ENCODE results near the gene OSBPL3.

OSBPL3 gene

DNA sequence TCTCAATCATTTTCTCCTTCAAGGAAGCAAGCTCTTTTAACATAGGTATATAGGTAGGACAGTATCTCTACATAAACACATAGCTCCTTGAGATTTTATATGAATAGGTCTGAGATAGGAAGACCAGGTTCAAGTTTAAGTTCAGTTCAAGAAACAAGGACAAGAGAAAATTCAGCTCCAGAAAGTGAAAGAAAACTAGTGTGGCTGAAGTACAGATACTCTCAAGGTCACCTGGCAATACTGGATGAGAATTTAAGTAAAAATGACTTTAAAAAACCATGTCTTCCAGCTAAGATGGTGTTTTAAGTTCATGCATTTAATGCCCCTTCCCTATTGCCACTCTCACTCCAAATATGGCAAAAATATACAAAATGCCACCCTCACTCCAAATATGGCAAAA lies 91.3 kb downstream of the OSBPL3 start:
- Histone ChIP-seq H3K9ac (ENCODE audit: low read length) (no peak overlapping the region), H3F3A (ENCODE audit: insufficient read depth) (0 out of 2 replicates have a peak, but pooled peaks cover under 1% of the 10 kb centered on the region), H4K20me1 (ENCODE audit: low read depth, low read length) (no peaks in the 10 kb centered on the region), H3K4me2 (ENCODE audit: low read depth, low read length, poor library complexity, severe bottlenecking) (no peak overlapping the region), H3K27me3 (ENCODE audit: low read length) (no peaks in the 10 kb centered on the region), H3K9me3 (ENCODE audit: insufficient read depth, low read length) (no peaks in the 10 kb centered on the region), H3K9me2 (replicated peaks; ENCODE audit: insufficient read depth, low read length) (no peaks in the 10 kb centered on the region), H3K79me2 (ENCODE audit: insufficient read depth, low read length) (peaks cover 41% of the 10 kb centered on the region), H3K4me3 (ENCODE audit: insufficient read depth, low read length, poor library complexity, severe bottlenecking) (no peak overlapping the region), H3K36me3 (ENCODE audit: low read length) (peaks cover 23% of the 10 kb centered on the region; the same call in 1 of the 2 replicates), H3K27ac (ENCODE audit: low read depth, low read length) (no peak overlapping the region), H2AFZ (ENCODE audit: low read depth, low read length, severe bottlenecking) (no peak overlapping the region)
- no peak for TF ChIP-seq EZH2phosphoT487 (conservative IDR thresholded peaks at IDR 0.05; ENCODE audit: low read length)
- TF ChIP-seq, protein P1, sequence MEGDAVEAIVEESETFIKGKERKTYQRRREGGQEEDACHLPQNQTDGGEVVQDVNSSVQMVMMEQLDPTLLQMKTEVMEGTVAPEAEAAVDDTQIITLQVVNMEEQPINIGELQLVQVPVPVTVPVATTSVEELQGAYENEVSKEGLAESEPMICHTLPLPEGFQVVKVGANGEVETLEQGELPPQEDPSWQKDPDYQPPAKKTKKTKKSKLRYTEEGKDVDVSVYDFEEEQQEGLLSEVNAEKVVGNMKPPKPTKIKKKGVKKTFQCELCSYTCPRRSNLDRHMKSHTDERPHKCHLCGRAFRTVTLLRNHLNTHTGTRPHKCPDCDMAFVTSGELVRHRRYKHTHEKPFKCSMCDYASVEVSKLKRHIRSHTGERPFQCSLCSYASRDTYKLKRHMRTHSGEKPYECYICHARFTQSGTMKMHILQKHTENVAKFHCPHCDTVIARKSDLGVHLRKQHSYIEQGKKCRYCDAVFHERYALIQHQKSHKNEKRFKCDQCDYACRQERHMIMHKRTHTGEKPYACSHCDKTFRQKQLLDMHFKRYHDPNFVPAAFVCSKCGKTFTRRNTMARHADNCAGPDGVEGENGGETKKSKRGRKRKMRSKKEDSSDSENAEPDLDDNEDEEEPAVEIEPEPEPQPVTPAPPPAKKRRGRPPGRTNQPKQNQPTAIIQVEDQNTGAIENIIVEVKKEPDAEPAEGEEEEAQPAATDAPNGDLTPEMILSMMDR (IDR thresholded peaks at IDR 0.05; ENCODE audit: insufficient read depth, low read length, poor library complexity, severe bottlenecking) = no peak

DNA sequence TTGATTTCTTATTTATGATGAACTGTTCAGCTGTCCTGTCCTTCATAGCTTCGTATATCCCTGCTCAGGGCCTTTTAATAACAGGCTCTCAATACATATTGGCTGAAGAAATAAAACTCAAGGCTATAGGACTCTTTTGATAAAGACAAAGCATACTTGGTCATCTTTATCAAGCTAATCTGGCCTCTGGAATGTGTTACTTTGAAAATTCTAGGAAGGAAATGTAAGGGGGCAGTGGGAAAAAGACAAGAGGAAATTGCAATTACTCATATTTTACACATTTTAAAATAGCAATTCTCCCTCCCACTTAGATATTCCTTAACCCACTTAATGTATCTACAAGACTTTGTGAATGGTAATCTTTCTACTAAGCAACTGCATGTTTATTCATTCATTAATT lies 94.3 kb downstream of the OSBPL3 start:
- H3F3A ChIP-seq (ENCODE audit: insufficient read depth) = peaks cover 25% of the 10 kb centered on the region
- no peak overlapping the region for H3K9ac ChIP-seq (ENCODE audit: low read length)
- no peaks in the 10 kb centered on the region for H4K20me1 ChIP-seq (ENCODE audit: low read depth, low read length)
- H2AFZ ChIP-seq (ENCODE audit: low read depth, low read length, severe bottlenecking) = no peak overlapping the region
- no peaks in the 10 kb centered on the region for H3K9me3 ChIP-seq (ENCODE audit: insufficient read depth, low read length)
- H3K27me3 ChIP-seq (ENCODE audit: low read length) = no peaks in the 10 kb centered on the region
- peaks cover 16% of the 10 kb centered on the region; the same call in 1 of the 2 replicates for H3K79me2 ChIP-seq (ENCODE audit: insufficient read depth, low read length)
- H3K27ac ChIP-seq (ENCODE audit: low read depth, low read length) = no peak overlapping the region
- peaks cover 10% of the 10 kb centered on the region; the same call in 1 of the 2 replicates for H3K36me3 ChIP-seq (ENCODE audit: low read length)
- no peak overlapping the region for H3K4me2 ChIP-seq (ENCODE audit: low read depth, low read length, poor library complexity, severe bottlenecking)
- H3K4me3 ChIP-seq (ENCODE audit: insufficient read depth, low read length, poor library complexity, severe bottlenecking) = no peak overlapping the region
- TF ChIP-seq EZH2phosphoT487 (conservative IDR thresholded peaks at IDR 0.05; ENCODE audit: low read length) = no peak
- TF ChIP-seq, protein P1 (IDR thresholded peaks at IDR 0.05; ENCODE audit: insufficient read depth, low read length, poor library complexity, severe bottlenecking) = no peak
- H3K9me2 ChIP-seq (replicated peaks; ENCODE audit: insufficient read depth, low read length) = no peaks in the 10 kb centered on the region

DNA sequence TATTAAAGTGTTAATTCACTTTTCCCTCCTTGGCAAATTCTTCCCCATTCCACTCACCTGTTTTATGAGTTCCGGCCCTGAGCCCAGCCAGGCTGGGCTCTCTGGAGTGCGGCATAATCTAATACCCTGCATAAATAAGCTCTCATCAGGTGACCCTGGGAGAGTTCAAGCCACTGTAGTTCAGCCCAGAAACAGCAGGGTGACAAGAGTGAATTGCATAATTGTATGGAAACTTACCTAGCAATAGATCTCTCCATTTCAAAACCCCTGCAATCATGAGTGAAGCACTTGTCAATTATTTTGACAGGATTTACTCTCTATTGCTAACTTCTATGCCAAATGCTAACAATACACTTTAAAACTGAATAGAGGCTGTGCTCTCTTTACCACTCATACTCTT lies 94.7 kb downstream of the OSBPL3 start:
- Histone ChIP-seq H2AFZ (ENCODE audit: low read depth, low read length, severe bottlenecking) (no peak overlapping the region), H3K27ac (ENCODE audit: low read depth, low read length) (no peak overlapping the region), H3K4me3 (ENCODE audit: insufficient read depth, low read length, poor library complexity, severe bottlenecking) (no peak overlapping the region), H3F3A (ENCODE audit: insufficient read depth) (peaks cover 25% of the 10 kb centered on the region), H3K9me3 (ENCODE audit: insufficient read depth, low read length) (no peaks in the 10 kb centered on the region), H4K20me1 (ENCODE audit: low read depth, low read length) (no peaks in the 10 kb centered on the region), H3K4me2 (ENCODE audit: low read depth, low read length, poor library complexity, severe bottlenecking) (no peak overlapping the region), H3K27me3 (ENCODE audit: low read length) (no peaks in the 10 kb centered on the region), H3K9ac (ENCODE audit: low read length) (no peak overlapping the region), H3K9me2 (replicated peaks; ENCODE audit: insufficient read depth, low read length) (no peaks in the 10 kb centered on the region), H3K79me2 (ENCODE audit: insufficient read depth, low read length) (peaks cover 18% of the 10 kb centered on the region), H3K36me3 (ENCODE audit: low read length) (peaks cover 10% of the 10 kb centered on the region; the same call in 1 of the 2 replicates)
- TF ChIP-seq, protein P1 (IDR thresholded peaks at IDR 0.05; ENCODE audit: insufficient read depth, low read length, poor library complexity, severe bottlenecking) = no peak
- no peak for TF ChIP-seq EZH2phosphoT487 (conservative IDR thresholded peaks at IDR 0.05; ENCODE audit: low read length)
